ENCODE measurements around the gene MYO1E.

MYO1E gene

GRCh38 chr15:59292442-59293151, 80.1 kb downstream of the MYO1E start:
- TF ChIP-seq, protein P1, sequence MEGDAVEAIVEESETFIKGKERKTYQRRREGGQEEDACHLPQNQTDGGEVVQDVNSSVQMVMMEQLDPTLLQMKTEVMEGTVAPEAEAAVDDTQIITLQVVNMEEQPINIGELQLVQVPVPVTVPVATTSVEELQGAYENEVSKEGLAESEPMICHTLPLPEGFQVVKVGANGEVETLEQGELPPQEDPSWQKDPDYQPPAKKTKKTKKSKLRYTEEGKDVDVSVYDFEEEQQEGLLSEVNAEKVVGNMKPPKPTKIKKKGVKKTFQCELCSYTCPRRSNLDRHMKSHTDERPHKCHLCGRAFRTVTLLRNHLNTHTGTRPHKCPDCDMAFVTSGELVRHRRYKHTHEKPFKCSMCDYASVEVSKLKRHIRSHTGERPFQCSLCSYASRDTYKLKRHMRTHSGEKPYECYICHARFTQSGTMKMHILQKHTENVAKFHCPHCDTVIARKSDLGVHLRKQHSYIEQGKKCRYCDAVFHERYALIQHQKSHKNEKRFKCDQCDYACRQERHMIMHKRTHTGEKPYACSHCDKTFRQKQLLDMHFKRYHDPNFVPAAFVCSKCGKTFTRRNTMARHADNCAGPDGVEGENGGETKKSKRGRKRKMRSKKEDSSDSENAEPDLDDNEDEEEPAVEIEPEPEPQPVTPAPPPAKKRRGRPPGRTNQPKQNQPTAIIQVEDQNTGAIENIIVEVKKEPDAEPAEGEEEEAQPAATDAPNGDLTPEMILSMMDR (IDR thresholded peaks at IDR 0.05; ENCODE audit: insufficient read depth, low read length, poor library complexity, severe bottlenecking) = no peak
- peaks cover 5% of the 10 kb centered on the region for H3K36me3 ChIP-seq (ENCODE audit: control insufficient read depth, insufficient read depth, low read length)
- no peaks in the 10 kb centered on the region for H3K27me3 ChIP-seq (replicated peaks; ENCODE audit: control insufficient read depth, insufficient read depth, low read length)
- no peak for DNase-seq (ENCODE audit: extremely low read depth, insufficient read length)
- no peak overlapping the region for H3K4me3 ChIP-seq (replicated peaks; ENCODE audit: low read depth, low read length)

DNA sequence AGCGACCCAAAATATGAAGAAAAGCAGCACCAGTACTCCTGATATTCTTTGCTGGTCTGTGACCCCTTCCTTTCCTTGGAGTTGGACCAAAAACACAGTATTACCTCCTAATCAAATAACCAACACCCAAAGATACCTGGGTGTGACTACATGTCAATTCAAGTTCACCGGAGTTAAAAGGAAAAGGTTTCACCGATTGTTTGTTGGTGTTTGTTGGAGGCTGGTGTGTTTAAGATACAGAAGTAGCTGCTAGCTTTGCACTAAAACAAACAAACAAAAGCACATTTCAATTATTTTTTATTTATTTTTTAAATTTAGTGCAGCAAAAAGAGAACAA, 81.5 kb downstream of the MYO1E start:
- H3K4me3 ChIP-seq (replicated peaks; ENCODE audit: low read depth, low read length) = peak overlapping the region; percentile 32; the same call in 1 of the 2 replicates
- H3K36me3 ChIP-seq (ENCODE audit: control insufficient read depth, insufficient read depth, low read length) = peaks cover 5% of the 10 kb centered on the region
- DNase-seq (ENCODE audit: extremely low read depth, insufficient read length) = no peak
- TF ChIP-seq, protein P1 (IDR thresholded peaks at IDR 0.05; ENCODE audit: insufficient read depth, low read length, poor library complexity, severe bottlenecking) = no peak
- H3K27me3 ChIP-seq (replicated peaks; ENCODE audit: control insufficient read depth, insufficient read depth, low read length) = no peaks in the 10 kb centered on the region

DNA sequence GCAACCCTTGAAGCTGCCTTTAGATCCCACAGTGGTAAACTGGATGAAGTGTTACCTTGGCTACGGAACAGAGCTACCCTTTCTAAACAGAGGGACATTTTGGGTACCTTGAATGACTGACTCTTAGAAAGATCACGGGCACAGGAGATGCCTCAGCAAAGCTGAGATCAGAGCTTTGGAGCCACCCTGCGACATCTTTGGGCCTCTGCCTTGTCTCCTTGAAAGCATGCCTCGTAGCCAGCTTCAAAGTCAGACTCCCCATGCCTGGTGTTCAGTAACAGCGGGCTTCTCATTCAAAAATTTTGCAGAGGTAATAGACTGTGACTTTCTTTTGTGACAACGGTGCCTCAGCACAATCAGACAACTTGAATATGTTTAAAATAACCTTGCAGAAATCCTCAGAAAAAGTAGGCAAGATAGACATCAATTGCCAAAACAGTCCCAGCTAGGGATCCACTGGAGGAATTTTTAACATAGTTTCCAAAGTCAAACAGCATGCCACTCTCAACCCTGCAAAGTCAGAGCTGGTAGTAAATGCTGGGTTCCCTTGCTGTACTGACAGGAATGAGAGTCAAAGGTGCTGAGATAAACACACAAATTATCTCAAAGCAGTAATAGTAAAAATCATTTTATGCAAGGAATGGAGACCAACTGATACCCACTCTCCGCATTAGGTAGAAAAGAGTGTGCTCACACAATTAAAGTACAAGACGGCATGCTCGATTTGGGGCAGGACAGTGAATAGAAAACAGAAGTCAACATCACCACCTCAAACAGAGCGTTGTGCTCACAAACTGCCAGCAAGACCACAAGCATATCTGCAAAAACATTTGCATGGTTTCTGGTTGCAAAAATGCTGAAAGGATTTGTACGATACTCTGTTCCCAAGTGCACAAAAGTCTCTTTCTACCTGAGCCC, 82.1 kb downstream of the MYO1E start:
- Histone ChIP-seq H3K4me3 (replicated peaks; ENCODE audit: low read depth, low read length) (peak overlapping the region; percentile 32), H3K27me3 (replicated peaks; ENCODE audit: control insufficient read depth, insufficient read depth, low read length) (no peaks in the 10 kb centered on the region), H3K36me3 (ENCODE audit: control insufficient read depth, insufficient read depth, low read length) (peaks cover 5% of the 10 kb centered on the region)
- no peak for DNase-seq (ENCODE audit: extremely low read depth, insufficient read length)
- TF ChIP-seq, protein P1 (IDR thresholded peaks at IDR 0.05; ENCODE audit: insufficient read depth, low read length, poor library complexity, severe bottlenecking) = peak; percentile 5

- Histone ChIP-seq H3K36me3 (ENCODE audit: control insufficient read depth, insufficient read depth, low read length) (peaks cover 3% of the 10 kb centered on the region; the same call in 1 of the 2 replicates), H3K4me3 (replicated peaks; ENCODE audit: low read depth, low read length) (peak overlapping the region; percentile 24; the same call in 1 of the 2 replicates), H3K27me3 (replicated peaks; ENCODE audit: control insufficient read depth, insufficient read depth, low read length) (no peaks in the 10 kb centered on the region)
- TF ChIP-seq, protein P1 (IDR thresholded peaks at IDR 0.05; ENCODE audit: insufficient read depth, low read length, poor library complexity, severe bottlenecking) = no peak
- no peak for DNase-seq (ENCODE audit: extremely low read depth, insufficient read length)
These were observed 83.1 kb downstream of the MYO1E start for GRCh38 chr15:59289574-59289973.

GRCh38 chr15:59283717-59284391, 88.8 kb downstream of the MYO1E start:
- no peaks in the 10 kb centered on the region; the same call in 1 of the 2 replicates for H3K36me3 ChIP-seq (ENCODE audit: control insufficient read depth, insufficient read depth, low read length)
- H3K27me3 ChIP-seq (replicated peaks; ENCODE audit: control insufficient read depth, insufficient read depth, low read length) = no peaks in the 10 kb centered on the region
- no peak overlapping the region for H3K4me3 ChIP-seq (replicated peaks; ENCODE audit: low read depth, low read length)
- TF ChIP-seq, protein P1 (IDR thresholded peaks at IDR 0.05; ENCODE audit: insufficient read depth, low read length, poor library complexity, severe bottlenecking) = no peak
- DNase-seq (ENCODE audit: extremely low read depth, insufficient read length) = no peak
